Left lung (tissue), 10 donors: ENCODE results near the gene MBD6. TPM values are rescaled to one million over a fixed set of nuclear protein-coding genes. Genes with fewer than 3 reads are reported as not detected.
"Not testable (repeated sequence)": the region's sequence is repeated elsewhere in the genome, so short reads cannot be mapped to it uniquely, and the experiment has no call there.

Experiments
- ATAC-seq: fragments of 200-7000 bp; cut with Tn5 transposase; one replicate; pipeline ENCODE4 v1.9.1; 2020; ENCODE audit warnings: moderate library complexity
- DNase-seq, 4 donors: peaks; one replicate each; pipeline ENCODE4 v3.0.0-alpha.2; 2013 to 2020
- H3K27ac ChIP-seq, 2 donors: fragments of 200-600 bp; sonication (generic) in 1 of 2; one replicate each; pipeline versions ENCODE4 v1.5.0 to v1.8.0; 2020 to 2021
- H3K27me3 ChIP-seq, 2 donors: fragments of 200-600 bp; sonication (generic) in 1 of 2; one replicate each; pipeline versions ENCODE4 v1.5.0 to v1.8.0; 2020 to 2021
- H3K36me3 ChIP-seq, 2 donors: fragments of 200-600 bp; sonication (generic) in 1 of 2; one replicate each; pipeline versions ENCODE4 v1.5.0 to v1.8.0; 2020 to 2021
- H3K4me1 ChIP-seq, 2 donors: fragments of 200-600 bp; one replicate each; pipeline ENCODE4 v1.8.0; 2021
- H3K4me3 ChIP-seq, 2 donors: fragments of 200-600 bp; sonication (generic) in 1 of 2; one replicate each; pipeline versions ENCODE4 v1.5.0 to v1.8.0; 2020 to 2021; ENCODE audit warnings: mild to moderate bottlenecking in 1 of 2
- H3K9me3 ChIP-seq, 2 donors: fragments of 200-600 bp; sonication (generic) in 1 of 2; one replicate each; pipeline versions ENCODE4 v1.5.0 to v1.8.0; 2020 to 2021
- CTCF ChIP-seq, 2 donors: fragments of 200-600 bp; sonication (generic) in 1 of 2; IDR thresholded peaks; one replicate each; pipeline versions ENCODE4 v1.5.0 to v1.8.0; 2021; ENCODE audit warnings: antibody characterized with exemption in 2 of 2
- intact Hi-C, 2 donors: fragments of 100-400 bp; cut with DNase I; formaldehyde crosslinking; loops; one replicate each; pipeline versions ENCODE4 v1.11.2 to v1.14.2; 2022
- polyA plus RNA-seq, 6 donors: library from polyadenylated mRNA; unstranded; fragments of 120-200 nt; gene quantifications; one replicate each; pipeline ENCODE4 v1.2.1, GENCODE V29; 2013; ENCODE audit not compliant: insufficient read length in 6 of 6
- total RNA-seq, 2 donors: library from RNA; stranded (reverse); fragmentation: NEBNext Ultra II Directional; extraction: Animal tissue kit (Norgen Biotek cat#: 25700); gene quantifications; one replicate each; pipeline ENCODE4 v1.2.1, GENCODE V29; 2021
- donor health status: DM: no; HTN: yes; CAD: no.
- donor health status: DM: no; HTN: no; CAD: no.

MBD6 gene
- total and polyA plus RNA-seq, 8 donors, result 61.3 to 111 (median 73.2) TPM

GRCh38 chr12:57496822-57497221, 25.8 kb upstream of the MBD6 start:
- no peak for TF ChIP-seq CTCF (IDR thresholded peaks at IDR 0.05)
- DNase-seq (no peak), ATAC-seq (no peak)
- Histone ChIP-seq H3K4me1 (peaks cover 0 to 8% of the 10 kb centered on the region in 2 donors), H3K27me3 (no peaks in the 10 kb centered on the region), H3K4me3 (no peak overlapping the region), H3K36me3 (peaks cover 0 to 81% of the 10 kb centered on the region in 2 donors), H3K27ac (no peak overlapping the region), H3K9me3 (no peaks in the 10 kb centered on the region)
- intact Hi-C loops, result no loop called here

GRCh38 chr12:57497223-57498131, 25.1 kb upstream of the MBD6 start:
- intact Hi-C loops, result no loop called here
- no peak overlapping the region for H3K4me3 ChIP-seq
- DNase-seq (no peak), ATAC-seq (no peak)
- H3K9me3 ChIP-seq, result no peaks in the 10 kb centered on the region
- H3K36me3 ChIP-seq, result peaks cover 0 to 82% of the 10 kb centered on the region in 2 donors
- no peak for TF ChIP-seq CTCF (IDR thresholded peaks at IDR 0.05)
- H3K27me3 ChIP-seq, result no peaks in the 10 kb centered on the region
- no peak overlapping the region for H3K27ac ChIP-seq
- peaks cover 0 to 8% of the 10 kb centered on the region in 2 donors for H3K4me1 ChIP-seq

- no peak for ATAC-seq
- H3K4me1 ChIP-seq, result peaks cover 0 to 8% of the 10 kb centered on the region in 2 donors
- peaks cover 0 to 85% of the 10 kb centered on the region in 2 donors for H3K36me3 ChIP-seq
- no peaks in the 10 kb centered on the region for H3K9me3 ChIP-seq
- no peak for TF ChIP-seq CTCF (IDR thresholded peaks at IDR 0.05)
- DNase-seq, result no peak
- no peaks in the 10 kb centered on the region for H3K27me3 ChIP-seq
- intact Hi-C loops, result no loop called here
- H3K27ac ChIP-seq, result no peak overlapping the region
- no peak overlapping the region for H3K4me3 ChIP-seq
These were observed 24.5 kb upstream of the MBD6 start for GRCh38 chr12:57498132-57498502.

- no peaks in the 10 kb centered on the region for H3K27me3 ChIP-seq
- no peak overlapping the region for H3K27ac ChIP-seq
- H3K9me3 ChIP-seq, result no peaks in the 10 kb centered on the region
- ATAC-seq (no peak), DNase-seq (no peak)
- peaks cover 0 to 8% of the 10 kb centered on the region in 2 donors for H3K4me1 ChIP-seq
- H3K36me3 ChIP-seq, result peaks cover 0 to 89% of the 10 kb centered on the region in 2 donors
- TF ChIP-seq CTCF (IDR thresholded peaks at IDR 0.05), result no peak
- H3K4me3 ChIP-seq, result no peak overlapping the region
- intact Hi-C loops, result no loop called here
These were observed 24.1 kb upstream of the MBD6 start for GRCh38 chr12:57498571-57498970.

GRCh38 chr12:57500213-57500612, 22.4 kb upstream of the MBD6 start:
- TF ChIP-seq CTCF (IDR thresholded peaks at IDR 0.05), result no peak
- intact Hi-C loops, result no loop called here
- no peak for ATAC-seq

GRCh38 chr12:57502311-57502969, 20.2 kb upstream of the MBD6 start:
- intact Hi-C loops, DNase-seq, H3K4me1 ChIP-seq, H3K9me3 ChIP-seq, H3K27me3 ChIP-seq, ATAC-seq, H3K4me3 ChIP-seq, H3K27ac ChIP-seq: not testable (repeated sequence)
- peaks cover 0 to 92% of the 10 kb centered on the region in 2 donors for H3K36me3 ChIP-seq

More at GRCh38 chr12:57500213-57500612, 22.4 kb upstream of the MBD6 start:
- no peaks in the 10 kb centered on the region for H3K9me3 ChIP-seq
- H3K27me3 ChIP-seq, result no peaks in the 10 kb centered on the region
- H3K4me1 ChIP-seq, result peaks cover 0 to 8% of the 10 kb centered on the region in 2 donors
- H3K4me3 ChIP-seq, result no peak overlapping the region
- peaks cover 0 to 94% of the 10 kb centered on the region in 2 donors for H3K36me3 ChIP-seq
- no peak overlapping the region for H3K27ac ChIP-seq
- DNase-seq, result no peak

- peaks cover 0 to 82% of the 10 kb centered on the region in 2 donors for H3K36me3 ChIP-seq
- H3K4me3 ChIP-seq, DNase-seq, H3K27ac ChIP-seq, intact Hi-C loops, H3K4me1 ChIP-seq, H3K9me3 ChIP-seq, H3K27me3 ChIP-seq: not testable (repeated sequence)
- peak; percentile 29 for ATAC-seq
These were observed 16.1 kb upstream of the MBD6 start for GRCh38 chr12:57506541-57506940.

- intact Hi-C loops, H3K27me3 ChIP-seq, H3K9me3 ChIP-seq, H3K27ac ChIP-seq, DNase-seq, H3K4me3 ChIP-seq, ATAC-seq, H3K4me1 ChIP-seq: not testable (repeated sequence)
- peaks cover 0 to 82% of the 10 kb centered on the region in 2 donors for H3K36me3 ChIP-seq
These were observed 14.8 kb upstream of the MBD6 start for GRCh38 chr12:57507796-57508195.
